ENCODE measurements around the gene COASY. TPM values are rescaled to one million over a fixed set of nuclear protein-coding genes. Genes with fewer than 3 reads are reported as not detected.

COASY gene
- total and polyA plus RNA-seq, 2 experiments from 2014 or later: 43.5 to 74.7 TPM

- no peaks in the 10 kb centered on the region for H3K36me3 ChIP-seq
- no peak for DNase-seq (ENCODE audit: low read depth in 1 of 2, low spot score in 1 of 2)
- H3K4me3 ChIP-seq: no peak overlapping the region
- H3K27me3 ChIP-seq: no peaks in the 10 kb centered on the region
- H3K4me1 ChIP-seq (ENCODE audit: low read depth): peaks cover 21% of the 10 kb centered on the region
- no peak overlapping the region for H3K27ac ChIP-seq
- no peaks in the 10 kb centered on the region for H3K9me3 ChIP-seq (ENCODE audit: low read depth)
- no peak for TF ChIP-seq CTCF (IDR thresholded peaks at IDR 0.05; ENCODE audit: low read depth, low read length)
Observed at GRCh38 chr17:42514867-42515266, 47.1 kb upstream of the COASY start.

- no peaks in the 10 kb centered on the region for H3K9me3 ChIP-seq (ENCODE audit: low read depth)
- peak; percentile 95 for TF ChIP-seq CTCF (IDR thresholded peaks at IDR 0.05; ENCODE audit: low read depth, low read length)
- peaks cover 27% of the 10 kb centered on the region for H3K4me1 ChIP-seq (ENCODE audit: low read depth)
- H3K27me3 ChIP-seq: no peaks in the 10 kb centered on the region
- no peak overlapping the region for H3K4me3 ChIP-seq
- H3K36me3 ChIP-seq: no peaks in the 10 kb centered on the region
- H3K27ac ChIP-seq: peak overlapping the region; percentile 100
- DNase-seq (ENCODE audit: low read depth in 1 of 2, low spot score in 1 of 2): peak; percentile 56 to 95
Observed at GRCh38 chr17:42517516-42517915, 44.4 kb upstream of the COASY start.

GRCh38 chr17:42518046-42518754 is 43.7 kb upstream of the COASY start:
- peaks cover 32% of the 10 kb centered on the region for H3K4me1 ChIP-seq (ENCODE audit: low read depth)

GRCh38 chr17:42518755-42519545 is 43.0 kb upstream of the COASY start:
- Histone ChIP-seq H3K4me1 (ENCODE audit: low read depth) (peaks cover 34% of the 10 kb centered on the region), H3K9me3 (ENCODE audit: low read depth) (no peaks in the 10 kb centered on the region), H3K27ac (peak overlapping the region; percentile 100), H3K27me3 (no peaks in the 10 kb centered on the region), H3K4me3 (no peak overlapping the region), H3K36me3 (no peaks in the 10 kb centered on the region)
- no peak for TF ChIP-seq CTCF (IDR thresholded peaks at IDR 0.05; ENCODE audit: low read depth, low read length)
- DNase-seq (ENCODE audit: low read depth in 1 of 2, low spot score in 1 of 2): peak in 1 of 2 donors; percentile 77

More at GRCh38 chr17:42518046-42518754, 43.7 kb upstream of the COASY start:
- Histone ChIP-seq H3K27me3 (no peaks in the 10 kb centered on the region), H3K27ac (peak overlapping the region; percentile 100), H3K36me3 (no peaks in the 10 kb centered on the region), H3K4me3 (no peak overlapping the region), H3K9me3 (ENCODE audit: low read depth) (no peaks in the 10 kb centered on the region)
- peak in 1 of 2 donors; percentile 97 for DNase-seq (ENCODE audit: low read depth in 1 of 2, low spot score in 1 of 2)
- no peak for TF ChIP-seq CTCF (IDR thresholded peaks at IDR 0.05; ENCODE audit: low read depth, low read length)

GRCh38 chr17:42519546-42520491 is 42.1 kb upstream of the COASY start:
- H3K27ac ChIP-seq: peak overlapping the region; percentile 100
- peaks cover 34% of the 10 kb centered on the region for H3K4me1 ChIP-seq (ENCODE audit: low read depth)
- peak; percentile 73 to 99 for DNase-seq (ENCODE audit: low read depth in 1 of 2, low spot score in 1 of 2)
- no peak overlapping the region for H3K4me3 ChIP-seq
- TF ChIP-seq CTCF (IDR thresholded peaks at IDR 0.05; ENCODE audit: low read depth, low read length): no peak
- H3K9me3 ChIP-seq (ENCODE audit: low read depth): no peaks in the 10 kb centered on the region
- no peaks in the 10 kb centered on the region for H3K27me3 ChIP-seq
- no peaks in the 10 kb centered on the region for H3K36me3 ChIP-seq

All from cardiac muscle cell (in vitro differentiated cells and primary cell).